ENCODE measurements around the gene CRMP1.

DNA sequence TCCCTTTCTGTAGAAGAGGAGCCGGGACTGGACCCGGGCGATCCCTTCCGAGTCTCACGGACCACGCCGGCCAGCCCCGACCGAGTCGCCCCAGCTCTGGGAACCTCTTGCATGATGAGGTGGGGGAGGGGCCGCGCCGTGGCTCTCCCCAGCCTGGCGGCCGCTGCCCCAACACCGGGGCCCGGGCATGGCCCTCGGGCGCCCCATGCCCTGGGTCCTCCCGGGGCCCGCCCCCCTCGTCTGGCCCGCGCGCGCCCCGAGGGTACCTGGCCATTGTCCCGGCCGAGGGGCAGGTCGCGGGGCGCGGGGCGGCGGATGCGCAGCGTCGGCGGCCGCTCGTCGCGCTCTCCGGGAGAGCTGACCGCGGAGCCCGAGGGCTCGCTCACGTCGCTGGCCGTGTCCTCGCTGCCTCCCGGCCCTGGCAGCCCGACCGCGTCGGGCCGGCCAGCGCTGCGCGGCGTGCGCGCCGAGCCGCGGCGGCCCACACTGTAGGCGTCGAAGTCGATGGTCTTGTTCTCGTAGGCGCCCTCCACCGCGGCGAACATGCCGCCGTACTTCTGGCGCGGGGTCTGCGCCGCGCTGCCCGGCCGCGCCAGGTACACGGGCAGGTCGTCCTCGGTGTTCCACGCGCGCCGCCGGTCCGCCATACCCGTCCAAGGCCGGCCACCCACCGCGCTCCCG, 423 bp downstream of the CRMP1 start:
- TF ChIP-seq POLR2A (IDR thresholded peaks at IDR 0.05) (no peak), CTCF (IDR thresholded peaks at IDR 0.05) (no peak)

Data from body of pancreas (tissue), 4 donors.